HepG2 (cell line): ENCODE measurements around the gene ARPC1B. TPM values are rescaled to one million over a fixed set of nuclear protein-coding genes. Genes with fewer than 3 reads are reported as not detected.

Experiments
- ATAC-seq: fragments of 200-7000 bp; cut with Tn5 transposase; 3 replicates; pipeline ENCODE4 v1.9.1; 2020; ENCODE audit warnings: mild to moderate bottlenecking, moderate library complexity
- BruUV-seq: library from RNA; stranded (reverse); fragments of 400-500 nt; replicated peaks from 2 replicates; lab custom pipeline; 2021; lab: Mats Ljungman, UMichigan
- CTCF ChIA-PET: fragments of 300-600 bp; formaldehyde crosslinking; extraction: SDS; loops from one replicate; lab custom pipeline; 2021; ENCODE audit warnings: low total read pairs, inconsistent platforms, low intra/inter-chr PET ratio; lab: Yijun Ruan, JAX
- POLR2A ChIA-PET: fragments of 350-600 bp; sonication (Branson Sonifier 250); formaldehyde crosslinking; loops from one replicate; lab custom pipeline; 2020; ENCODE audit warnings: antibody characterized with exemption, inconsistent platforms; lab: Yijun Ruan, JAX
- DNase-seq: peaks from one replicate; pipeline ENCODE4 v3.0.0-alpha.2; 2015; ENCODE audit warnings: low spot score
- FAIRE-seq: peaks from 3 replicates; lab custom pipeline; 2011; peaks lifted over from hg19 to GRCh38; lab: Jason Lieb, UNC
- H2AFZ ChIP-seq: one replicate; pipeline ENCODE4 v1.6.1; 2011; ENCODE audit warnings: low read length, inconsistent platforms
- H3K27ac ChIP-seq: fragments of 300-600 bp; 3 replicates; pipeline ENCODE4 v1.8.0; 2011; ENCODE audit warnings: mixed run types, mild to moderate bottlenecking, mixed read lengths, low read length, inconsistent platforms; ENCODE audit not compliant: insufficient read depth; ENCODE audit errors: extremely low read length
- H3K27me3 ChIP-seq, 2 experiments: fragments of 200-600 bp in 1 of 2; 2 replicates in 1 of 2; 3 replicates in 1 of 2; pipeline versions ENCODE4 v1.6.0 to v1.8.0; 2011; ENCODE audit warnings: low read length in 2 of 2, mild to moderate bottlenecking in 2 of 2, moderate library complexity in 2 of 2, inconsistent platforms in 1 of 2; ENCODE audit not compliant: insufficient read depth in 2 of 2, control insufficient read depth in 1 of 2
- H3K36me3 ChIP-seq, 2 experiments: fragments of 200-600 bp in 1 of 2; replicated peaks in 1 of 2; 2 replicates in 1 of 2; 3 replicates in 1 of 2; pipeline versions ENCODE4 v1.5.1 to v1.8.0; 2011; ENCODE audit warnings: low read length in 2 of 2, inconsistent platforms in 1 of 2; ENCODE audit not compliant: insufficient read depth in 2 of 2, control insufficient read depth in 1 of 2
- H3K4me1 ChIP-seq: 2 replicates; pipeline ENCODE4 v1.5.1; 2012; ENCODE audit warnings: low read length, inconsistent platforms; ENCODE audit not compliant: insufficient read depth
- H3K4me2 ChIP-seq: 2 replicates; pipeline ENCODE4 v1.6.0; 2011; ENCODE audit warnings: low read depth, low read length, inconsistent platforms
- H3K4me3 ChIP-seq, 3 experiments: fragments of 200-600 bp in 1 of 3; sonication (generic), shearing (Covaris generic) in 1 of 3; replicated peaks in 1 of 3; 2 replicates each; pipeline ENCODE4 v1.5.1; 2011 to 2016; ENCODE audit warnings: low read length in 3 of 3, inconsistent platforms in 2 of 3, low read depth in 2 of 3, mild to moderate bottlenecking in 2 of 3, control low read depth in 1 of 3, mixed read lengths in 1 of 3; ENCODE audit not compliant: insufficient read depth in 1 of 3
- H3K79me2 ChIP-seq: one replicate; pipeline ENCODE4 v1.6.1; 2011; ENCODE audit warnings: low read length, inconsistent platforms; ENCODE audit not compliant: insufficient read depth
- H3K9ac ChIP-seq: 2 replicates; pipeline ENCODE4 v1.6.0; 2011; ENCODE audit warnings: mild to moderate bottlenecking, low read depth, low read length, inconsistent platforms; ENCODE audit not compliant: insufficient read depth
- H3K9me3 ChIP-seq: 2 replicates; pipeline ENCODE4 v1.5.1; 2012; ENCODE audit warnings: mild to moderate bottlenecking, low read length
- H4K20me1 ChIP-seq: 2 replicates; pipeline ENCODE4 v1.6.0; 2011; ENCODE audit warnings: inconsistent platforms, mild to moderate bottlenecking, low read length, moderate library complexity; ENCODE audit not compliant: insufficient read depth
- E2F5 ChIP-seq: sonication (generic); formaldehyde crosslinking; conservative IDR thresholded peaks from 2 replicates; pipeline ENCODE4 v1.4.0; 2020; ENCODE audit warnings: missing genetic modification reagents
- FOXA1 ChIP-seq, 2 experiments: fragments of 450-650 bp in 1 of 2; sonication (generic) in 1 of 2; formaldehyde crosslinking in 1 of 2; IDR thresholded peaks; 2 replicates each; pipeline versions ENCODE4 v1.4.0 to v1.6.1; 2016 to 2020; ENCODE audit warnings: missing genetic modification reagents in 1 of 2
- POLR2A ChIP-seq, 2 experiments: IDR thresholded peaks; 2 replicates each; pipeline ENCODE4 v1.6.1; 2011; ENCODE audit warnings: low read depth in 2 of 2, low read length in 2 of 2, mild to moderate bottlenecking in 1 of 2, moderate library complexity in 1 of 2; ENCODE audit not compliant: insufficient read depth in 1 of 2
- POLR2G ChIP-seq: fragments of 200-400 bp; formaldehyde crosslinking; IDR thresholded peaks from 2 replicates; pipeline ENCODE4 v1.6.1; 2018; ENCODE audit warnings: mild to moderate bottlenecking, low read depth, low read length, moderate library complexity
- TFDP1 ChIP-seq: IDR thresholded peaks from 2 replicates; pipeline ENCODE4 v1.6.1; 2016; ENCODE audit warnings: missing compliant biosample characterization, missing genetic modification reagents, borderline replicate concordance
- WGBS: methylation state at CpG from one replicate; pipeline ENCODE4 v1.1.6; 2017; ENCODE audit warnings: low lambda C conversion rate; 5-methylcytosine and 5-hydroxymethylcytosine counted together
- in situ Hi-C: cut with HindIII; loops from 2 replicates; pipeline ENCODE4 v1.10.0; 2017; ENCODE audit warnings: low pct_unique_long_range_greater_than_20kb; ENCODE audit not compliant: extremely low pct_ligation_motif_present
- intact Hi-C: fragments of 100-400 bp; cut with micrococcal nuclease; formaldehyde crosslinking; loops from one replicate; pipeline ENCODE4 v1.10.0; 2022; ENCODE audit not compliant: unreplicated experiment
- polyA plus RNA-seq, 8 experiments: library from polyadenylated mRNA; depleted of rRNA in 3 of 8; stranded (reverse) in 7 of 8; unstranded in 1 of 8; fragments of >200 nt; fragmentation: Illumina TruSeq in 4 of 8; extraction: Trizol in 4 of 8; gene quantifications; 2 replicates each; pipeline versions ENCODE4 v1.2.1 to v1.2.3, GENCODE V29; 2011 to 2016; ENCODE audit warnings: low read depth in 4 of 8, missing spikeins in 1 of 8, mixed read lengths in 1 of 8; ENCODE audit not compliant: insufficient read depth in 1 of 8
- total RNA-seq, 5 experiments: library from RNA; depleted of rRNA; stranded (reverse); fragments of >200 nt; fragmentation: Illumina TruSeq; extraction: Trizol; gene quantifications; 2 replicates each; pipeline ENCODE4 v1.2.3, GENCODE V29; 2016; ENCODE audit warnings: low read depth in 1 of 5

ARPC1B gene
- total and polyA plus RNA-seq, 2 of the 13 experiments (the other 11 are each of a cell fraction or from before 2014, with no cell fraction given), result 72.9 to 89.1 TPM

GRCh38 chr7:99390941-99391602, 16.5 kb downstream of the ARPC1B start (continued):
- TF ChIP-seq FOXA1 (IDR thresholded peaks at IDR 0.05) (no peak), FOXA1 (CRISPR knock-in tag; IDR thresholded peaks at IDR 0.05) (no peak), E2F5 (CRISPR knock-in tag) (no peak)

GRCh38 chr7:99392046-99392445, 17.5 kb downstream of the ARPC1B start:
- H3K9me3 ChIP-seq, result no peaks in the 10 kb centered on the region
- no peak overlapping the region for H3K27ac ChIP-seq
- H2AFZ ChIP-seq, result no peak overlapping the region
- ChIA-PET CTCF (no interaction called here), POLR2A (no interaction called here)
- H3K27me3 ChIP-seq, result no peaks in the 10 kb centered on the region
- H3K4me3 ChIP-seq, result no peak overlapping the region
- no peaks in the 10 kb centered on the region for H4K20me1 ChIP-seq
- TF ChIP-seq POLR2G, result 0 out of 2 replicates have a peak, but pooled peaks have one; percentile 29
- no peak for TF ChIP-seq TFDP1
- TF ChIP-seq POLR2A (IDR thresholded peaks at IDR 0.05; ENCODE audit: insufficient read depth in 1 of 2, low read depth in 2 of 2, low read length in 2 of 2), result peak in 1 of 2 experiments; percentile 13; a peak in 1 of 4 replicates
- in situ Hi-C loops (no loop called here), intact Hi-C loops (no loop called here)
- DNase-seq (no peak), FAIRE-seq (no peak), ATAC-seq (no peak)
- 92% methylated on average over 8 of the region's 8 CpGs for WGBS
- no peaks in the 10 kb centered on the region for H3K4me1 ChIP-seq
- no TSS peak for BruUV-seq
- no peaks in the 10 kb centered on the region for H3K79me2 ChIP-seq
- H3K9ac ChIP-seq, result no peak overlapping the region
- H3K36me3 ChIP-seq, result peaks cover 21 to 64% of the 10 kb centered on the region in 2 experiments
- no peak overlapping the region for H3K4me2 ChIP-seq
